OCI-LY1 (cell line): ENCODE results near the gene ST3GAL5.

Experiments
- H2AFZ ChIP-seq: fragments of 200-600 bp; sonication (generic), shearing (Covaris generic); 2 replicates; pipeline ENCODE4 v1.6.0; 2014; ENCODE audit warnings: antibody characterized with exemption, mild to moderate bottlenecking, low read length
- H3F3A ChIP-seq: fragments of 200-600 bp; sonication (generic), shearing (Covaris generic); 2 replicates; pipeline ENCODE4 v1.6.0; 2014; ENCODE audit warnings: mild to moderate bottlenecking, antibody characterized with exemption, low read length, moderate library complexity; ENCODE audit not compliant: insufficient read depth
- H3K27ac ChIP-seq: fragments of 200-600 bp; sonication (generic); 2 replicates; pipeline ENCODE4 v1.5.1; 2014; ENCODE audit warnings: low read length, mixed run types, mild to moderate bottlenecking, low read depth; ENCODE audit not compliant: poor library complexity, severe bottlenecking
- H3K27me3 ChIP-seq: fragments of 200-600 bp; sonication (generic); 2 replicates; pipeline ENCODE4 v1.6.0; 2014; ENCODE audit warnings: antibody characterized with exemption, mild to moderate bottlenecking, low read length, moderate library complexity; ENCODE audit not compliant: insufficient read depth
- H3K36me3 ChIP-seq: fragments of 200-600 bp; sonication (generic); 2 replicates; pipeline ENCODE4 v1.6.1; 2014; ENCODE audit warnings: mild to moderate bottlenecking, antibody characterized with exemption, low read length, moderate library complexity, mixed read lengths; ENCODE audit not compliant: insufficient read depth
- H3K4me1 ChIP-seq: fragments of 200-600 bp; sonication (generic); 2 replicates; pipeline ENCODE4 v1.5.1; 2014; ENCODE audit warnings: mild to moderate bottlenecking, low read length, moderate library complexity; ENCODE audit not compliant: insufficient read depth, severe bottlenecking
- H3K4me2 ChIP-seq: fragments of 200-600 bp; sonication (generic), shearing (Covaris generic); 2 replicates; pipeline ENCODE4 v1.6.1; 2014; ENCODE audit warnings: low read length
- H3K4me3 ChIP-seq: fragments of 200-600 bp; sonication (generic); 2 replicates; pipeline ENCODE4 v1.5.1; 2014; ENCODE audit warnings: low read length, low read depth, mild to moderate bottlenecking, mixed read lengths; ENCODE audit not compliant: poor library complexity, severe bottlenecking
- H3K79me2 ChIP-seq: fragments of 200-600 bp; shearing (Covaris generic); 2 replicates; pipeline ENCODE4 v1.6.1; 2016; ENCODE audit warnings: mixed run types, low read length, mixed read lengths; ENCODE audit not compliant: insufficient read depth
- H3K9ac ChIP-seq: fragments of 200-600 bp; sonication (generic), shearing (Covaris generic); 2 replicates; pipeline ENCODE4 v1.6.1; 2014; ENCODE audit warnings: mild to moderate bottlenecking, low read length, mixed read lengths
- H3K9me2 ChIP-seq: fragments of 200-600 bp; sonication (generic), shearing (Covaris generic); 2 replicates; pipeline ENCODE4 v1.6.1; 2014; ENCODE audit warnings: low read depth, mild to moderate bottlenecking, low read length, mixed read lengths
- H3K9me3 ChIP-seq: fragments of 200-600 bp; shearing (Covaris generic); 2 replicates; pipeline ENCODE4 v1.6.1; 2014; ENCODE audit warnings: low read length, mixed read lengths
- H4K20me1 ChIP-seq: fragments of 200-600 bp; sonication (generic), shearing (Covaris generic); 2 replicates; pipeline ENCODE4 v1.6.0; 2016; ENCODE audit warnings: mild to moderate bottlenecking, low read length; ENCODE audit not compliant: insufficient read depth
- CTCF ChIP-seq: fragments of 200-600 bp; sonication (generic), shearing (Covaris generic); IDR thresholded peaks from 2 replicates; pipeline ENCODE4 v1.5.1; 2017; ENCODE audit warnings: mild to moderate bottlenecking, antibody characterized with exemption, low read length, moderate library complexity, mixed read lengths
- EZH2 ChIP-seq: fragments of 200-600 bp; sonication (generic), shearing (Covaris generic); IDR thresholded peaks from 2 replicates; pipeline ENCODE4 v1.8.0; 2017; ENCODE audit warnings: borderline replicate concordance, mixed run types, mild to moderate bottlenecking, antibody characterized with exemption, low read length, moderate library complexity, mixed read lengths

Gene ST3GAL5

GRCh38 chr2:85810371-85811179 lies 78.2 kb downstream of the ST3GAL5 start:
- Histone ChIP-seq H3K27ac (no peak overlapping the region), H4K20me1 (no peaks in the 10 kb centered on the region), H2AFZ (no peak overlapping the region), H3K9ac (no peak overlapping the region), H3K9me3 (no peaks in the 10 kb centered on the region), H3K4me1 (no peaks in the 10 kb centered on the region), H3K79me2 (no peaks in the 10 kb centered on the region), H3K9me2 (no peaks in the 10 kb centered on the region), H3K4me2 (no peak overlapping the region), H3K36me3 (no peaks in the 10 kb centered on the region), H3K27me3 (peaks cover 8% of the 10 kb centered on the region; the same call in 1 of the 2 replicates), H3F3A (no peaks in the 10 kb centered on the region), H3K4me3 (no peak overlapping the region)
- TF ChIP-seq EZH2 (no peak), CTCF (no peak)

- H3K4me3 ChIP-seq = no peak overlapping the region
- no peaks in the 10 kb centered on the region for H3K4me1 ChIP-seq
- H2AFZ ChIP-seq = no peak overlapping the region
- no peaks in the 10 kb centered on the region for H3K9me3 ChIP-seq
- H3K79me2 ChIP-seq = no peaks in the 10 kb centered on the region
- H3K9me2 ChIP-seq = no peaks in the 10 kb centered on the region
- H3F3A ChIP-seq = no peaks in the 10 kb centered on the region
- no peak overlapping the region for H3K27ac ChIP-seq
- H3K9ac ChIP-seq = no peak overlapping the region
- H3K4me2 ChIP-seq = no peak overlapping the region
- no peaks in the 10 kb centered on the region for H3K36me3 ChIP-seq
- TF ChIP-seq CTCF = no peak
- no peak for TF ChIP-seq EZH2
- peaks cover 8% of the 10 kb centered on the region; the same call in 1 of the 2 replicates for H3K27me3 ChIP-seq
- H4K20me1 ChIP-seq = no peaks in the 10 kb centered on the region
These were observed 81.0 kb downstream of the ST3GAL5 start for GRCh38 chr2:85807756-85808155.

GRCh38 chr2:85806358-85807118 lies 82.3 kb downstream of the ST3GAL5 start:
- TF ChIP-seq CTCF (no peak), EZH2 (no peak)
- Histone ChIP-seq H3K79me2 (no peaks in the 10 kb centered on the region), H3K4me2 (no peak overlapping the region), H3K9me3 (no peaks in the 10 kb centered on the region), H3K36me3 (no peaks in the 10 kb centered on the region), H4K20me1 (no peaks in the 10 kb centered on the region), H3K27me3 (peaks cover 13% of the 10 kb centered on the region), H3K27ac (no peak overlapping the region), H3K9ac (no peak overlapping the region), H3K4me1 (no peaks in the 10 kb centered on the region), H2AFZ (no peak overlapping the region), H3K9me2 (no peaks in the 10 kb centered on the region), H3F3A (no peaks in the 10 kb centered on the region), H3K4me3 (no peak overlapping the region)
